Hepatocyte (in vitro differentiated cells): Measurements from ENCODE around the gene BAG3.

Source experiments
- EZH2 ChIP-seq: fragments of 200-600 bp; sonication (generic); IDR thresholded peaks from 2 replicates; pipeline ENCODE4 v1.6.1; 2016; ENCODE audit warnings: antibody characterized with exemption, mild to moderate bottlenecking, borderline replicate concordance
- TF ChIP-seq, protein P1 (sequence below): fragments of 200-600 bp; sonication (generic); IDR thresholded peaks from 2 replicates; pipeline ENCODE4 v1.5.1; 2016; ENCODE audit warnings: antibody characterized with exemption, mild to moderate bottlenecking; ENCODE audit not compliant: poor library complexity

DNA sequence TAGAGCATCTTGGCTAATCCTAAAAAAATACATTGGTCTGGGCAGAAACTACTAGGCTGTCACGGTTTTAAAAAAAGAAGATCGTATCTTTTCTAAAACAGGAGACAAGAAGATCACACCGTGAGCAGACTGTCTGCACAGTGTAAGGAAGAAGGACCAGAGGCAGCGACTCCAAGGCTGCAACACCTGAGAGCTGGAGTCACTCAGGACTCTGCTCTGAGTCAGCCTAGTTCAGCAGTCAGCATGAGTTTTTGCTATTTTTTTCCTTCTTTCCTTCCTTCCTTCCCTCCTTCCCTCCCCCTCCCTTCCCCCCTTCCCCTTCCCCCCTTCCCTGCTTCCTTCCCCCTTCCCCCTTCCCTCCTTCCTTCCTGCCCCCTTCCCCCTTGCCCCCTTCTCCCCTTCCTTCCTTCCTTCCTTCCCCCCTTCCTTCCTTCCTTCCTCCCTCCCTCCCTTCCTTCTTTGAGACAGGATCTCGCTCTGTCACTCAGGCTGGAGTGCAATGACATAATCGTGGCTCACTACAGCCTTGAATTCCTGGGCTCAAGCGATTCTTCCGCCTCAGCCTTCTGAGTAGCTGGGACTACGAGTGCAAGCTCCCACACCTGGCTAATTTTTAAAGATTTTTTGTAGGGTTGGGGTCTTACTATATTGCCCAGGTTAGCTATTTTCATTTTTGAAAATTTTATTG is 24.4 kb downstream of the BAG3 start:
- no peak for TF ChIP-seq EZH2
- TF ChIP-seq, protein P1, sequence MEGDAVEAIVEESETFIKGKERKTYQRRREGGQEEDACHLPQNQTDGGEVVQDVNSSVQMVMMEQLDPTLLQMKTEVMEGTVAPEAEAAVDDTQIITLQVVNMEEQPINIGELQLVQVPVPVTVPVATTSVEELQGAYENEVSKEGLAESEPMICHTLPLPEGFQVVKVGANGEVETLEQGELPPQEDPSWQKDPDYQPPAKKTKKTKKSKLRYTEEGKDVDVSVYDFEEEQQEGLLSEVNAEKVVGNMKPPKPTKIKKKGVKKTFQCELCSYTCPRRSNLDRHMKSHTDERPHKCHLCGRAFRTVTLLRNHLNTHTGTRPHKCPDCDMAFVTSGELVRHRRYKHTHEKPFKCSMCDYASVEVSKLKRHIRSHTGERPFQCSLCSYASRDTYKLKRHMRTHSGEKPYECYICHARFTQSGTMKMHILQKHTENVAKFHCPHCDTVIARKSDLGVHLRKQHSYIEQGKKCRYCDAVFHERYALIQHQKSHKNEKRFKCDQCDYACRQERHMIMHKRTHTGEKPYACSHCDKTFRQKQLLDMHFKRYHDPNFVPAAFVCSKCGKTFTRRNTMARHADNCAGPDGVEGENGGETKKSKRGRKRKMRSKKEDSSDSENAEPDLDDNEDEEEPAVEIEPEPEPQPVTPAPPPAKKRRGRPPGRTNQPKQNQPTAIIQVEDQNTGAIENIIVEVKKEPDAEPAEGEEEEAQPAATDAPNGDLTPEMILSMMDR = no peak
